Pancreas (tissue), 10 donors: Measurements from ENCODE around the gene CCDC188. TPM values are rescaled to one million over a fixed set of nuclear protein-coding genes. Genes with fewer than 3 reads are reported as not detected.
A peak's percentile ranks its signal among the peaks of the same experiment; 100 is the strongest.

ENCODE experiments used
- ATAC-seq, 4 donors: fragments of 200-7000 bp; cut with Tn5 transposase; one replicate each; pipeline versions ENCODE4 v1.8.0 to v1.9.1; 2020; ENCODE audit warnings: mild to moderate bottlenecking in 4 of 4, moderate library complexity in 4 of 4
- DNase-seq, 6 donors: peaks; one replicate each; pipeline ENCODE4 v3.0.0-alpha.2; 2020
- FAIRE-seq: peaks from 2 replicates; lab custom pipeline; 2012; peaks lifted over from hg19 to GRCh38; lab: Jason Lieb, UNC
- H3K27ac ChIP-seq, 4 donors: fragments of 200-600 bp; sonication (generic); 1 replicate in 3 of 4; 2 replicates in 1 of 4; pipeline versions ENCODE4 v1.5.0 to v1.8.0; 2020
- H3K27me3 ChIP-seq, 4 donors: fragments of 200-600 bp; one replicate each; pipeline ENCODE4 v1.8.0; 2021
- H3K36me3 ChIP-seq, 3 donors: fragments of 200-600 bp; sonication (generic) in 1 of 3; one replicate each; pipeline versions ENCODE4 v1.5.0 to v1.8.0; 2020 to 2021
- H3K4me1 ChIP-seq, 3 donors: fragments of 200-600 bp; one replicate each; pipeline ENCODE4 v1.8.0; 2021
- H3K4me3 ChIP-seq, 4 donors: fragments of 200-600 bp; sonication (generic) in 2 of 4; one replicate each; pipeline versions ENCODE4 v1.5.0 to v1.8.0; 2020 to 2021
- H3K9me3 ChIP-seq, 4 donors: fragments of 200-600 bp; one replicate each; pipeline ENCODE4 v1.8.0; 2021
- WGBS, 2 donors: extraction: QIAGEN DNeasy Blood & Tissue Kit; methylation state at CpG; one replicate each; pipeline ENCODE4 v1.1.7; 2013; 5-methylcytosine and 5-hydroxymethylcytosine counted together
- intact Hi-C, 3 donors: fragments of 100-400 bp; cut with DNase I; formaldehyde crosslinking; loops; one replicate each; pipeline versions ENCODE4 v1.11.1 to v1.14.2; 2022
- polyA plus RNA-seq, 2 donors: library from polyadenylated mRNA; stranded (reverse); fragments of 200-250 nt; gene quantifications; one replicate each; pipeline ENCODE4 v1.2.3, GENCODE V29; 2013
- total RNA-seq, 6 donors: library from RNA; stranded (reverse); fragmentation: NEBNext Ultra II Directional in 4 of 6; extraction: Animal tissue kit (Norgen Biotek cat#: 25700) in 4 of 6; gene quantifications; one replicate each; pipeline versions ENCODE4 v1.2.1 to v1.2.4, GENCODE V29; 2021 to 2023
- TF ChIP-seq, protein P1 (sequence below), 4 donors: fragments of 200-600 bp; sonication (generic) in 3 of 4; IDR thresholded peaks; one replicate each; pipeline versions ENCODE4 v1.5.0 to v1.8.0; 2021; ENCODE audit warnings: antibody characterized with exemption in 4 of 4
- donor health status: healthy with polysubstance abuse.
- donor health status: DM: no; HTN: no; CAD: no; lungs with moderate emphysema.
- donor health status: DM: no; HTN: no; CAD: no.
- donor health status: control.
- donor health status: control.
- donor health status: Bipolar disorder and iron deficiency.
- donor health status: DM: yes; HTN: yes; CAD: no.
- donor health status: DM: no; HTN: no; CAD: no.
- donor health status: DM: no; HTN: no; CAD: no.
- donor health status: DM: yes; HTN: yes; CAD: no.

CCDC188 gene
- total and polyA plus RNA-seq, 8 donors = 0.31 to 7.1 (median 0.44) TPM; not detected in 1

DNA sequence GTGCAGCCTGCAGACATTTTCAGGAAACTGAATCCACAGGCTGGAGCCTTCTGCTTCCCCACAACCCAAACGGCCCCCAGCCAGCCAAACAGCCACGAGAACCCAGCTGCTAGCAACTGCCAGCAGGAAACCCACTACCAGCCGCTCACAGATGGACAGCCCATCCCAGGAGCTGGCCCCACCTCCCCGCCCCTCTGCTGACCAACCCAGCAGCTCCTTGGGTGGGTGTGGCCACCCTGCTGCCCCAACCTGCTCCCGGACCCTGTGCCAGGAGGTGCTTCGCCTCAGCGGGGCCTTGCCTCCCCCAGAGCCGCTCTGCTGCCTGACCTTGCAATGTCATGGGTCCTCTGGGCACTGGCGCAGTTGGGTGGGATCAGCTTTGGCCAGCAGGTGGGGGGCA is 8.2 kb upstream of the CCDC188 start:
- H3K9me3 ChIP-seq = no peaks in the 10 kb centered on the region
- ATAC-seq (no peak), FAIRE-seq (no peak), DNase-seq (no peak)
- TF ChIP-seq, protein P1, sequence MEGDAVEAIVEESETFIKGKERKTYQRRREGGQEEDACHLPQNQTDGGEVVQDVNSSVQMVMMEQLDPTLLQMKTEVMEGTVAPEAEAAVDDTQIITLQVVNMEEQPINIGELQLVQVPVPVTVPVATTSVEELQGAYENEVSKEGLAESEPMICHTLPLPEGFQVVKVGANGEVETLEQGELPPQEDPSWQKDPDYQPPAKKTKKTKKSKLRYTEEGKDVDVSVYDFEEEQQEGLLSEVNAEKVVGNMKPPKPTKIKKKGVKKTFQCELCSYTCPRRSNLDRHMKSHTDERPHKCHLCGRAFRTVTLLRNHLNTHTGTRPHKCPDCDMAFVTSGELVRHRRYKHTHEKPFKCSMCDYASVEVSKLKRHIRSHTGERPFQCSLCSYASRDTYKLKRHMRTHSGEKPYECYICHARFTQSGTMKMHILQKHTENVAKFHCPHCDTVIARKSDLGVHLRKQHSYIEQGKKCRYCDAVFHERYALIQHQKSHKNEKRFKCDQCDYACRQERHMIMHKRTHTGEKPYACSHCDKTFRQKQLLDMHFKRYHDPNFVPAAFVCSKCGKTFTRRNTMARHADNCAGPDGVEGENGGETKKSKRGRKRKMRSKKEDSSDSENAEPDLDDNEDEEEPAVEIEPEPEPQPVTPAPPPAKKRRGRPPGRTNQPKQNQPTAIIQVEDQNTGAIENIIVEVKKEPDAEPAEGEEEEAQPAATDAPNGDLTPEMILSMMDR (IDR thresholded peaks at IDR 0.05) = no peak
- no peaks in the 10 kb centered on the region for H3K4me1 ChIP-seq
- intact Hi-C loops = loop anchor here in 2 of 3 donors (5.0 to 10.0 kb wide), 3 partner anchors 76 to 126 kb away; no protein-coding TSS in a partner anchor
- no peaks in the 10 kb centered on the region for H3K36me3 ChIP-seq
- H3K27ac ChIP-seq = no peak overlapping the region
- H3K4me3 ChIP-seq = no peak overlapping the region
- no peaks in the 10 kb centered on the region for H3K27me3 ChIP-seq
- 60 to 71% methylated on average over 8 to 9 of the region's 9 CpGs for whole genome bisulfite sequencing, 2 donors

DNA sequence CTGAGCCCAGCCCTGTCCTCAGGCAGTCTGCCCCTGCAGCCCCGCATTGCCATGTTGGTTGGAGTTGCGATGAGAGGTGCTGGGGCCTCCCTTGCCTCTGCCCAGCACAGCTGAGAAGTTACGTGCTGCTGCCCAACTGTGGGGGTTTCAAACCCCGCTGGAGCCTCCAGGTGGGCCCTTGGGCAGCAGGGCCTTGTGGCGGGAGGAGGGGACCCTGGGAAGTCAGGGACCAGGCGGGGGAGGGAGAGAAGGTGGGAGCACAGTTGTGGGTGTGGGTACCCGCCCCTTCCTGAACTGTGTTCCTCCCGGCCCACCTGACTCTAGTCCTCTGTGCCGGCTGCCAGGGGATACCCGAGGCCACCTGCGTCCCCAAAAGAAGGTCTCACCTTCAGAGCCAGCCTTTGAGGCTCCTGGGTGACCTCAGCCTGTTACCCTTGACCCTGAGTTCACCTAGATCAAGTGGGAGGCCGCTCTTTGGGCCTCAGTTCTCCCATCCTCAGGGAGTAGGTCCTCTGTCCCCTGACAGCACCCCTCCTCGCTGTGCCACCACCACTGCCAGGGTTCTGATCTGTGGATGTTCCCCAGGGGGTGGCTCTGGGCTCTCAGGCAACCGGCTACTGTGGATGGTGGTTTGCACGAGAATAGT is 7.7 kb upstream of the CCDC188 start:
- no peak for ATAC-seq
- no peak for FAIRE-seq
- H3K36me3 ChIP-seq = no peaks in the 10 kb centered on the region
- no peak overlapping the region for H3K4me3 ChIP-seq
- 69 to 79% methylated on average over 15 of the region's 15 CpGs for WGBS, 2 donors
- no peaks in the 10 kb centered on the region for H3K4me1 ChIP-seq
- H3K9me3 ChIP-seq = no peaks in the 10 kb centered on the region
- TF ChIP-seq, protein P1 (IDR thresholded peaks at IDR 0.05) = no peak
- intact Hi-C loops = loop anchor here in 2 of 3 donors (5.0 to 10.0 kb wide), 3 partner anchors 76 to 126 kb away; no protein-coding TSS in a partner anchor
- DNase-seq = no peak
- H3K27ac ChIP-seq = no peak overlapping the region
- no peaks in the 10 kb centered on the region for H3K27me3 ChIP-seq

DNA sequence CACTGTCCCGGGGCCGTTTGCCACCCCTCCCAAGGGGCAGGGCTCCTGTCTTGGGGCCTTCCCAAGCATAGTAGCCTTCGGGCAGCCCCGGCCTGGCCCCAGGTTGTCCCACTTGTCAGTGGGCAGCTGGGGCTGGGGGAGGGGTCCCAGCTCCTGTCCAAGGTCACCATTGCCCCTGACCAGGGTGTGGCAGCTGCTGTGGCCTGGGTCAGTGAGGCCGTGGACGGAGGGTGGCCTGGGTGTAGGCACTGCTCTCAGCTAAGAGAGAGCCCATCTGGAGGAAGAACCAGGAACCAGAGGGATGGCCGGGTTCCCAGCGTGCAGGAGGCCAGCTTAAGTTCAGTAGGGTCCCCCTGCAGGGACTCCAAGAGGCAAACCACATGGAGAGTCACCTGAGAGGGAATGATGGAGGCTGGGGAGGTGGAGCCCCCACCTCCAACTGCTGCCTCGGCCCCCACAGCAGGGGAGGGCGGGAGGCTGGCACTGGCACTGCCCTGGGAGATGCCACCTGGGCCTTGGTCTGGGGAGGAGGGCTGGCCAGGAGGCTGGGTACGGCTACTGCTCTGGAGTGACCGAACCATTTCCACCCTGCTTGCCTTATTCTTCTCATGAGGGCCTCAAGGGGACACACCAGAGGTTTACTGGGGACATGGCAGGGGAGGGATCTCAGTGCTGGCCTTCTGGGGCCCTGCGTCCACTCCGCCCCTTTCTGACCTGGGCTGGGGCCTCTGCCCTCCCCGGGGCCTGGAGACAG is 6.8 kb upstream of the CCDC188 start:
- DNase-seq = no peak
- peak in 1 of 4 donors; percentile 6 for ATAC-seq
- Histone ChIP-seq H3K4me3 (no peak overlapping the region), H3K36me3 (no peaks in the 10 kb centered on the region), H3K27me3 (no peaks in the 10 kb centered on the region), H3K9me3 (no peaks in the 10 kb centered on the region), H3K4me1 (no peaks in the 10 kb centered on the region), H3K27ac (no peak overlapping the region)
- FAIRE-seq = no peak
- intact Hi-C loops = loop anchor here (2.0 to 10.0 kb wide), 4 partner anchors 77 to 127 kb away; no protein-coding TSS in a partner anchor
- WGBS, 2 donors = 52 to 58% methylated on average over 15 of the region's 15 CpGs
- TF ChIP-seq, protein P1 (IDR thresholded peaks at IDR 0.05) = no peak

DNA sequence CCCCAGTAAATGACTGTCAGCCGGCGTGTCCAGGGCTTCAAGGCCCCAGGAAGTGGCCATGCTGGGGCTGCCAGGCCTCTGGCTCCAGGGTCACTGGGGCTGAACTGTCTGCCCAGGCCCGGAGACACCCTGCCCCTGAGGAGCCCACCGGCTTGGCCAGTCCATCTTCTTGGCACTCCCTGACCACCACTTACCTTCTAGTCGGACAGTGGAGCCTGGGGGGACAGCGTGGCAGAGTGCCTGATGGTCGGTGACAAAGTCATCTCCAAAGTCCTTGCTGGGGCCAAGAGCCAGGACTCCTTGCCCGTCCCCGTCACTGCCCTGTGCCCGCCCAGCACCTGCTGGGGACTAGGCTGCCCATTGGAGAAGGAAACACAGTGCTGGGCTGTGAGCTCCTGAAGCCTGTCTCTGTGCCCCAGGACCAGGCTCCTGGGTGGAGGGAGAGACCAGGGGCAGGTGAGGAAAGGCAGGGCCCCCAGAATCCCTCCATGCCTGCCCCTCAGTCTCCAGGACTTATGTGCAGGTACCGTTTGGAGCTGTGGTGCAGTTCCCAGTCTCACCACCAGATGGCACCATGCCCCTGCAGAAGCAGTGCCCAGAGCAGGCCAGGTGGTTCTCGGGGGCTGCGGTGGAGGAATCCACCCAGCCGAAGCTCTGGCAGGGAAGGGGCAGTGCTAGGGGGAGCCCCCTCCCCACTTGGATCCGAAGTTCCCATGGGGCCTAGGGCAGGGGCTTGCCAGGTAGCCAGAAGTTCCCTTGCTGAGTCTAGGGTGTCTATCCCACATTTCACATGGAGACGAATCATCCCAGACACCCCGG is 6.0 kb upstream of the CCDC188 start:
- Histone ChIP-seq H3K27ac (no peak overlapping the region), H3K4me3 (no peak overlapping the region), H3K27me3 (no peaks in the 10 kb centered on the region), H3K36me3 (no peaks in the 10 kb centered on the region), H3K9me3 (no peaks in the 10 kb centered on the region), H3K4me1 (no peaks in the 10 kb centered on the region)
- FAIRE-seq (no peak), ATAC-seq (peak; percentile 78 to 97 (median 88)), DNase-seq (peak; percentile 71 to 100 (median 90))
- TF ChIP-seq, protein P1 (IDR thresholded peaks at IDR 0.05) = peak; percentile 96 to 98 (median 96)
- WGBS, 2 donors = 33 to 41% methylated on average over 15 to 17 of the region's 17 CpGs
- intact Hi-C loops = loop anchor here (2.0 to 10.0 kb wide), 4 partner anchors 78 to 128 kb away; no protein-coding TSS in a partner anchor
